Ovary (tissue), 3 donors: ENCODE results near the gene HSPA9.

ENCODE experiments used
- CTCF ChIP-seq, 3 donors: fragments of 450-650 bp in 2 of 3; fragments of 200-600 bp in 1 of 3; IDR thresholded peaks; one replicate each; pipeline versions ENCODE4 v1.5.1 to v1.8.0; 2016 to 2022; ENCODE audit warnings: antibody characterized with exemption in 3 of 3, mild to moderate bottlenecking in 1 of 3
- EP300 ChIP-seq: sonication (generic); formaldehyde crosslinking; IDR thresholded peaks from one replicate; pipeline ENCODE4 v1.6.1; 2017; ENCODE audit warnings: antibody characterized with exemption
- donor health status: DM: no; HTN: no; CAD: no.

GRCh38 chr5:138506370-138507306 is 68.6 kb downstream of the HSPA9 start:
- TF ChIP-seq CTCF (IDR thresholded peaks at IDR 0.05), result no peak
- TF ChIP-seq EP300, result no peak
